HEK293 (cell line): ENCODE results near the gene UFC1.

Experiments
- WT1 ChIP-seq: fragments of 450-650 bp; formaldehyde crosslinking; IDR thresholded peaks from 2 replicates; pipeline ENCODE4 v1.5.1; 2016; ENCODE audit warnings: missing biosample characterization, missing genetic modification characterization
- ZNF10 ChIP-seq: fragments of 450-650 bp; formaldehyde crosslinking; IDR thresholded peaks from 2 replicates; pipeline ENCODE4 v1.5.1; 2017; ENCODE audit warnings: missing biosample characterization, missing genetic modification characterization
- ZNF121 ChIP-seq: fragments of 450-650 bp; formaldehyde crosslinking; IDR thresholded peaks from 2 replicates; pipeline ENCODE4 v1.5.1; 2016; ENCODE audit warnings: missing biosample characterization, missing genetic modification characterization
- ZNF138 ChIP-seq: fragments of 450-650 bp; formaldehyde crosslinking; IDR thresholded peaks from 2 replicates; pipeline ENCODE4 v1.5.1; 2016; ENCODE audit warnings: missing biosample characterization, missing genetic modification characterization, borderline replicate concordance
- ZNF239 ChIP-seq: fragments of 450-650 bp; formaldehyde crosslinking; IDR thresholded peaks from 2 replicates; pipeline ENCODE4 v1.5.1; 2016; ENCODE audit warnings: missing biosample characterization, missing genetic modification characterization
- ZNF280D ChIP-seq: fragments of 450-650 bp; formaldehyde crosslinking; IDR thresholded peaks from 2 replicates; pipeline ENCODE4 v1.5.1; 2016; ENCODE audit warnings: missing biosample characterization, missing genetic modification characterization
- TF ChIP-seq, protein P1 (sequence below): fragments of 450-650 bp; formaldehyde crosslinking; IDR thresholded peaks from 2 replicates; pipeline ENCODE4 v1.5.1; 2016; ENCODE audit warnings: missing biosample characterization, missing genetic modification characterization

DNA sequence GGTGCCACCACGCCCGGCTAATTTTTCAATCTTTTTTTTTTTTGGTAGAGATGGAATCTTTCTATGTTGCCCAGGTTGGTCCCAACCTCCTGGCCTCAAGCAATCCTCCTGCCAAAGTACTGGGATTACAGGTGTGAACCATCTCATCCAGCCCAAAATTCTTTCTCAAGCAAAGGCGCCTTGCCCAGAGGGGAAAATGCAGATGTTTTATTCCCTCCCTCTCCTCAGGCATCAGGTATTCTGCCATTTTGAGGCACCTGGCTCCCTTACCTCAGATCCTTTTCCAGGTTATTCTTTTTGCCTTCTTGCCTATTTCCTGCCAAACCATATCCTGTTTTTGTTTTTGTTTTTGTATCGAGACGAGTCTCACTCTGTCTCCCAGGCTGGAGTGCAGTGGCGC is 34.6 kb downstream of the UFC1 start:
- TF ChIP-seq WT1 (no peak), ZNF280D (no peak), ZNF10 (no peak), ZNF239 (tag by site-specific recombination) (no peak), ZNF121 (tag by site-specific recombination) (no peak), ZNF138 (no peak)
- TF ChIP-seq, protein P1, sequence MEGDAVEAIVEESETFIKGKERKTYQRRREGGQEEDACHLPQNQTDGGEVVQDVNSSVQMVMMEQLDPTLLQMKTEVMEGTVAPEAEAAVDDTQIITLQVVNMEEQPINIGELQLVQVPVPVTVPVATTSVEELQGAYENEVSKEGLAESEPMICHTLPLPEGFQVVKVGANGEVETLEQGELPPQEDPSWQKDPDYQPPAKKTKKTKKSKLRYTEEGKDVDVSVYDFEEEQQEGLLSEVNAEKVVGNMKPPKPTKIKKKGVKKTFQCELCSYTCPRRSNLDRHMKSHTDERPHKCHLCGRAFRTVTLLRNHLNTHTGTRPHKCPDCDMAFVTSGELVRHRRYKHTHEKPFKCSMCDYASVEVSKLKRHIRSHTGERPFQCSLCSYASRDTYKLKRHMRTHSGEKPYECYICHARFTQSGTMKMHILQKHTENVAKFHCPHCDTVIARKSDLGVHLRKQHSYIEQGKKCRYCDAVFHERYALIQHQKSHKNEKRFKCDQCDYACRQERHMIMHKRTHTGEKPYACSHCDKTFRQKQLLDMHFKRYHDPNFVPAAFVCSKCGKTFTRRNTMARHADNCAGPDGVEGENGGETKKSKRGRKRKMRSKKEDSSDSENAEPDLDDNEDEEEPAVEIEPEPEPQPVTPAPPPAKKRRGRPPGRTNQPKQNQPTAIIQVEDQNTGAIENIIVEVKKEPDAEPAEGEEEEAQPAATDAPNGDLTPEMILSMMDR, result no peak
